Ecto neural progenitor cell (in vitro differentiated cells): ENCODE data around the gene NRROS.
"Not testable (repeated sequence)": the region's sequence is repeated elsewhere in the genome, so short reads cannot be mapped to it uniquely, and the experiment has no call there.

Source experiments
- DNase-seq: peaks from one replicate; pipeline ENCODE4 v3.0.0-alpha.2; 2018; ENCODE audit warnings: low spot score

NRROS gene

DNA sequence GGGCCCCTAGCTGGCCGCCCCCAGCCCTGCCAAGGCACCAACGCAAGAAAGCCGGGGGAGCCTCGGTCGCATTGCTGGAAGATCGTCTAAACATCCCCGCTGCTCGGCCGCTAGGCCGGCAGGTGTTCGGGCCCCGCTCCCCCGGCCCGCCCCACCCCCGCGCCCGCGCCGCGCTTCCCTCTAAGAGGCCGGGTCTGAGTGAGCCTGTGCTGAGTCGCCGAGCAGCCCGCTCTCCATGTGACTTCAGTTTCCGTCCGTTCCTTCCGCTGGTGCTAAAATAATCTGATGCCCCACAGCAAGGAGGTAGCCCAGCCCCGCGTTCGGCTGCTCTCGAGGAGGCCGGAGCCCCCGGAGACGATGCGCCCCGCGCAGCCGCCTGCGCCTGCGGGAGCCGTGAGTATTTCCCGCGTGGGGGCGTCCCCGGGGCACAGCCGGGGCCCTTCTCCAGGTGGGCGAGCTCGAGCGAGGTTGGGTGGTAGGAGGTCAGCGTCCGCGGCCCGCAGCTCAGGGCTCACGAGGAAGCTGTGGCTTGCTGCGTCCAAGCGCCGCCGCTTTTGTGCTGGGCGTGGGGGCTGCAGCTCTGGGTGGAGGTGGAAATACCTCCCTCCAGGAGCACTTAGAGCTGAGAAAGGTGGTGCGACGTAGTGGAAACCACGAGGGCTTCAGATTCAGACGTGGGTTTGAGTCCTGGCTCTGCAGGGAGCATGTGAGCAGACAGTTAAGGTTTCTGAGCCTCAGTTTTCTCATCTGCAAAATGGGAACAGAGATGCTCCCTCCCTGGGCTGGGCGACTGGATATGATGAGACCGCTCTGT is at the start of gene NRROS:
NRROS (plus strand) TSS at position 212 of the 814 bp plus-strand sequence. CDS start 14,846 bp downstream, outside the sequence.
- DNase-seq, result peak; percentile 69

DNA sequence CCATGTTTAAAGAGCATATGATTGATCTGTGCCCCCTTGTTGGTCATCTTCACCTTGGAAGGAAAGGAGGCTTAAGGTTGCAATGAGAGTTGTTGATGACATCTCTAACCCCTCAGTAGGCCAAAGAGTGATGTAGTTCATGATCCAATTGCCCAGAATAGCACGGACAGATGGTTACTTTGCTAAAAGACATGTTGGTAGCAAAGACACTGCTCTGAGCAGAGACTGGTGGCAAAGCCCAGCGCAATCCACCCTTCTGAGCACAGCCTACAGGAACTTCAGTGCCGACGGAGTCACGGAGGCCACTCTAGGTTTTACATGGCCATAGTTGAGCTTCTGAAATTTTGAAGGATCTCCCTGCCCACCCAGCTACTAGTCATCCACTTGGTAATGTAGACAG is 49.2 kb upstream of the NRROS start:
- DNase-seq, result no peak

DNA sequence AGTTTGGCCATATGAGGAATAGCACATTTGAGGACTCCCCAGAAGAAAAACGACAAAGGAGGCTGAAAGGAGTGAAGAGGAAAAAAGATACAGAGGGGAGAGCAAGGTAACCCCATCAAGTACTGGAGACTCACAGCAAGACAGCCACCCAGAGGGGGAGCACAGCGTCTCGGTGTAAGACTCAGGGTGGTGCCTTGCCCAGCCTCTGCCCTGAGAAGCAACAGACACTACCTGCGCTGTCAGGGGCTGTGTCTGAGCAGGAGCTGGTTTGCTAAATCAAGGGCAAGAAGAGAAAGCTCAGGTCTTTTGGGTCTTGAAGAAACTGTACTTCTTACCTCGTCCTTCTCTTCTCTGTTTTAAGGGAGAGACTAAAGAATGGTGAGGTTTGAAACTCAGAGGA is 43.1 kb upstream of the NRROS start:
- DNase-seq, result no peak

DNA sequence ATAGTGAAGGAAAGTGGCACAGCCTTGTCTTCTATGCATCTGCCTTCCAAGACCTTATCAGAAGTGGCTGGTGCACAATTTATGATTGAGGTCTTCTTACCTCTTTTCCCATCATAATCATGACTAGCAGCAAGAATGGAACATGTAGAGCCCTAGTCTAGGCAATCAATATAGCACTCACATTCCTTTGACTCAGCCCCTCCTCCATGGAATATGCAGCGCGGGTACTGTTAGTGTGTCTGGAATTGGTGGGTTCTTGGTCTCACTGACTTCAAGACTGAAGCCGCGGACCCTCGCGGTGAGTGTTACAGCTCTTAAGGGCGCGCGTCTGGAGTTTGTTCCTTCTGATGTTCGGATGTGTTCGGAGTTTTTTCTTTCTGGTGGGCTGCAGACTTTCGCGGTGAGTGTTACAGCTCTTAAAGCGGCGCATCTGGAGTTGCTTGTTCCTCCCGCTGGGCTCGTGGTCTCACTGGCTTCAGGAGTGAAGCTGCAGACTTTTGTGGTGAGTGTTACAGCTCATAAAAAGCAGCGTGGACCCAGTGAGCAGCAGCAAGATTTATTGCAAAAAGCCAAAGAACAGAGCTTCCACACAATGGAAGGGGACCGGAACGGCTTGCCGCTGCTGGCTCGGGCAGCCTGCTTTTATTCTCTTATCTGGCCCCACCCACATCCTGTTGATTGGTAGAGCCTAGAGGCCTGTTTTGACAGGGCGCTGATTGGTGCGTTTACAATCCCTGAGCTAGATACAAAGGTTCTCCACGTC is 41.3 kb upstream of the NRROS start:
- not testable (repeated sequence) for DNase-seq

DNA sequence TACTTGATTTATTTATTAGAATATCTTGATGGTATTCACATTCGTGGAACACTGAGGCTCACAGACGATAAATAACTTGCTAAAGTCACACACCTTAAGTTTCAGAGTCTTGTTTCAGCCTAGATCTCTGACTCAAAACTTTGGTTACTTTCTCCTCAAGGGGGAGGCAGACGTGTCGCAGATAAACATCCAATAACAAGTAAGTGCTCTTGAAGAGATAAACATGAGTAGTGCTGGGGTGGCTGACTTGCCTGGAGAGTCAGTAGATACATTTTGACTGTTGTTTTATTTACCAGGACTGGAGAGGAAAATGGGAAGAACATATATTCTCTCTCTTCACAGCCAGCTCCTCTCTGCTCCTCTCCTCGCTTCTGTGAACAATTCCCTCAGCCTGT is 39.8 kb upstream of the NRROS start:
- DNase-seq, result no peak

DNA sequence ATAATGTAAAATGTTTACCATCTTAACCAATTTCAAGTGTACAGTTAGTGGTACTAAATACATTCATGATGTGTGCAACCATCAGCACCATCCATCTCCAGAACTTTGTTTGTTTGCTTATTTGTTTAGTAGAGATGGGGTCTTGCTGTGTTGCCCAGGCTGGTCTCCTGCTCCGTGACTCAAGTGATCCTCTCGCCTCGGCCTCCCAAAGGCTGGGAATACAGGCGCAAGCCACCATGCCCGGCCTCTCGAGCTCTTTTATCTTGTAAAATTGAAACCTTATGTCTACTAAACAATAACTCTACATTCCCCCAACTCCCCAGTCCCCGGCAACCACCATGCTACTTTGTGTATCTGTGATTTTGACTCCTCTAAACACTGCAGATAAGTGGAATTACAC is 39.1 kb upstream of the NRROS start:
- no peak for DNase-seq

DNA sequence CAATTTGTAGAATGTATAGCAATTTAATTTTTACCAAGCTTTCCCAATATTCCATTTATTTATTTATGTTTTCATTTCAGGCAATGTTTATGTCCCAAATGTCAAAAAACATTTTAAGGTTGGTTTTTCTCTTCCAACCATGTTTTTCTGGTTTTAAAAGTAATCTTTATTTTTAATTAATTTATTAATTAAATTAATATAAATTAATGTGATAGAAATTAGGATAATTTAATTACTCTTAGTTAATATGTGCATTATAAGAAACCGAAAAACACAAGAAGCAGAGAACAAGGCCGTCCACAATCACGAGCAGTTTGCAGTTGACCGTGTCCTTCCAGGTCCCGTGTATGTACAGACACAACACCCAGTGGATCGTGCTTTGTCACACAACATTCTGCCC is 36.8 kb upstream of the NRROS start:
- DNase-seq, result no peak

DNA sequence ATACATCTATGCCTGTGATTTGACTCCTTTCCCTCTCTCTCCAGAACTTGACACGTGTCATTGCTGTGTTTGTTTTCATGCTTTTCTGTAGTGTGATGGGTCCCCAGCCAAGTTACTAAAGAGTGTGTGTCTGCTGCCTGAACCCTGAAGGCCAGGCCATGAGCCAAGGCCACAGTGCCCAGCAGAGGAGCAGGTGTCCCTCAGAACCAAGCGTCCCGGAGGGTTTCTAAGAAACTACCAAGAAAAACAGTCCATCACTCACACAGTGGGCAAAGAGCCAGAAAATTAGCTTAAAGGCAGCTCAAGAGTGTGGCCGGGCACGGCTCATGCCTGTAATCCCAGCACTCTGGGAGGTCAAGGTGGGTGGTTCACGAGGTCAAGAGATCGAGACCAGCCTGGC is 35.8 kb upstream of the NRROS start:
- no peak for DNase-seq

DNA sequence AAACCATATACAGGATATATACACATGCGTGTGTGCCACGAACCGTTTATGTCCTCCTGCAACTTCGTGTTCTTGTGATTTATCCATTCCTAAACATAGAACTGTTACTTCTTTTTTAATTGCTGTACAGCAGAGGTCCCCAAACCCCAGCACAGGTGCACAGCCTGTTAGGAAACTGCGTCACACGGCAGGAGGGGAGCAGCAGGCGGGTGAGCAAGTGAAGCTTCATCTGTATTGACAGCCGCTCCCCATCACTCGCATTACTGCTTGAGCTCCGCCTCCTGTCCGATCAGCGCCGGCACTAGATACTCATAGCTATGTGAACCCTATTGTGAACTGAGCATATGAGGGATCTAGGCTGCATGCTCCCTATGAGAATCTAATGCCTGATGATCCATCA is 34.9 kb upstream of the NRROS start:
- peak; percentile 30 for DNase-seq

DNA sequence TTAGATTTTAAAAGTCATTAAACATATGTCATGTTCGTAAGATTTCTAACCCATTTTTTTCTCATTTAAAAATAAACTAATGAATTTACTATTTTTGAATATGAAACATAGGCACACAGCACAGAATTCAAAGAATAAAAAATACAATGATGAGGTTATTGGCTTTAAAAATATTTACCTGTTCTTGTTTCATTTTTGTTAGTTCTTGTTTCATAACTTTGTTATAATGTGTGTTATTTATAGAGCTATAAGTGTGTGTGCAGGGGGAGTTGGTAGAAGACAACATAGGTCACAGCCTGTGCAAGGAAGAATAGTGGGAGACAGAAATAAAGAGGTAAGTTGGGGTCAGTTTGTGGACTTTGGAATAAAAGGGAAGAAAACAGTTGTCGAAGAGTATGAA is 30.8 kb upstream of the NRROS start:
- no peak for DNase-seq

DNA sequence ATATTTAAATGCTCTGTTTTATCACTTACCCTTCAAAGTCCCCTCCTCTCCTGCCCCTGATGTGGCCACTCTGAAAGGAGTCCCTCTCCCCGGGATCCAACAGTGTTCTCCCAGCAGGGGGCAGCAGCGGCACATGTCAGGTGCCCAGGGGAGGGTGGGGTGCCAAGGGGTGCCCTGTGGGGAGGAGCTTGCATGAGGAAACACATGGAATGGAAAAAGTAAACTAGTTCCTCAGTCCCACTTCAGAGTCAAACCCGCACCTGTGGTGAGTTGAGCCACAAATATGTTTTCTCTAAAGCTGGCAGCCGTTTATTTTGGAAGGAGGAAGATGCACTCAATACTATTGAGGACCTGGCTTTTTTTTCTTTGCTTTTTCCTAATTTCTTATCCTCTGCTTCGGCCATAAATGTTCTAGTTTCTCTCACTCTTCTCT is 30.1 kb upstream of the NRROS start:
- DNase-seq, result peak; percentile 94

DNA sequence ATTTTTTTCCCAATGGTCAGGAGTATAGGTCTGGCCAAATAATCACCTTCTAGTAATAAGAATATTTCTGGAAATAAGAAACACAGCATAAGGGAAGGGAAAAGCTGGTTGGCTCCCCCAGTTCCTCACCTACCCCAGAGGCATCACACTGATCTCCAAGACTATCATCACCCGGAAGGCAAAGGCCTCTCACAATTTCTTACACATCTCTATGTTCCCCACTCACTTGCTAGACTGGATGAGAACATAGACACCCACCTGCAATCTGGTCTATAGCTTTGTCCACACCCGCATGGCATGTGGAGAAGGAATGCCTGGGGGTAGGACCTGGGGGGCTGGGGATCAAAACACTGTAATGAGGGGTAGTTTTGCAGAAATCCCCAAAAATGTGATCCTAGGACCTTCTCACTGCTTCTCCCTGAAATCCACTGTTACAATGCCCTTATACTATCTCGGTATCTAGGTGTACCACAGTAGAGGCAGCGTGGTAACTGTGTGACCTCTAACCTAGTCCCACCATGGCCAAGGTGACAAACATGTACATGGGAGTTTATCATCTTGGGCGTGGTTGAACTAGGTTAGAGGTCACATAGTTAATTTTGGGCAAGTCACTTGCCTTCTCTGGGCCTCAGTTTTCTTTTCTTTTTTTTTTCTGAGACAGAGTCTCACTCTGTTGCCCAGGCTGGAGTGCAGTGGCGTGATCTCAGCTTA is 29.5 kb upstream of the NRROS start:
- DNase-seq, result no peak

DNA sequence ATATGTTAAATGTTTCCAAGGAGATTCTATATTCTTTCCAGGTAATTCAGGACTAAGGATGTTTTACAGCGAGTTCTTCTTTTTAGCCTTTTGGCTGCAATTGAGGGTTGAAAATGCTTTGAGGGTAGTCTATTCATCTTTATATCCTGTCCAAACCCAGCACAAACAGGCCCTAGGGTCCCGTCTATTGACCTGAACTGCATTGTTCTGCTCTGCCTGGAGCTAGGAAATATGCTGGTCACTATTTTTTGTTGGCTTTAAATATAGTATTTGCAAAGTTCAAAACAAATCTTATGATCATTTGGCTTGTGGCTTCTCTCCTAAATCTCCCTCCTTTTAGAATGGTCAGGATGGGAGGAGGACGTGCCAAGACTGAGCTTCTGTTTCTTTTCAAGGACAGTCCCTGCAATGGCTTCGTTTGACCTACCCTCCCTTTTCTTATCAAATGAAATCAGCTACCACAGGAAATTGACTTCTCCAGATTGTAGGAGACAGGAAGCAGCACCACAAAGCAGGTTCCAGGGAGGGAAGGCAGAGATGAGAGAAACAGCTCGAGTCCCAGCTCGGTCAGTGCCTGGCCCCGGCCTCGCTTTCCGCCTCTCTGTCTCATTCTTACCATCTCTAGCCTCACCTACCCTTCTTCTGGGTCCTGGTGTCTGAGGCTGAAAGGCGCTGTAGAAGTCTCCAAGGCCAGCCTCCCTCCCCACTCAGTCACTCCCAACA is 27.6 kb upstream of the NRROS start:
- no peak for DNase-seq

DNA sequence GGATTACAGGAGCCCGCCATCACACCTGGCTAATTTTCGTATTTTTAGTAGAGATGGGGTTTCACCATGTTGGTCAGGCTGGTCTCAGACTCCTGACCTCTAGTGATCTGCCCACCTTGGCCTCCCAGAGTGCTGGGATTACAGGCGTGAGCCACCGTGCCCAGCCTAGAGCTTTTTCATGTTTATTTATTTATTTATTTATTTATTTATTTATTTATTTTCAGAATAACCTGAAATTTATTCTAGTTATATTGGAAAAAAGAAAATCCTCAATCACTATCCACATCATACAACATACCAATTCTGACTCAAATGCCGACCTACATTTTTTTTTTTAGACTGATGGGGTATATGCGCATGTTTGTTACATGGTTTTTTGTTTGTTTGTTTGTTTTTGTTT is 24.3 kb upstream of the NRROS start:
- DNase-seq, result not testable (repeated sequence)

DNA sequence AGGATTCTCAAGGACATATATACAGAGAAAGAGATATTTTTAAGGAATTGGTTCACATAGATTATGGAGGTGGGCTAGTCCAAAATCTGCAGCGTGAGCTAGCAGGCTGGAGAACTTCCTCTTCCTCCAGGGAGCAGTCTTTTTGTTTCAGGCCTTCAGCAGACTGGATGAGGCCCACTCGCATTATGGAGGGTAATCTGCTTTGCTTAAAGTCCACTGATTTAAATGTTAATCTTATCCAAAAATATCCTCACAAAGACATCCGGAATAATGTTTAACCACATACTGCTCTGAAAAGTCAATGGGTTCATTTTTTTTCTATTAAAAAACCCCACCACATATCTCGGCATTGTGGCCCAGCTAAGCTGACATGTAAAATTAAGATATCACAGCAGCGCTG is 22.2 kb upstream of the NRROS start:
- no peak for DNase-seq

DNA sequence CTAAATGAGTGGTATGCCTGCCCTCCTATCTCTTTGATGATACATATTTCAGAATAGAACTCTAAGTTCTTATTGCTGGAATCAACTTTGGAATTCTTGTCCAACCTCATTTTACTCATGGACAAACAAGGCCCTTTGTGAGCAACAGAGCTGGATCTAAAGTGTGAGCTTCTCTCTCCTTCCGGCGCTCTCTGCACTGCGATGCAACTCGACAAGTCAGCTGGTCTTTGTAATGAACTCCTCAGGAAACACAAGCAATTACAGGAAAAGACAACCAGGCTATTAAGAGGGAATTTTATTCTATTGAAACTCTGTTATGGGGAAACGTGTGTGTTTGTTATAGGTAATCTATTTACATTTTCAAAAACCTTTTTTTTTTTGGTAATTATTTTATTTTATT is 20.3 kb upstream of the NRROS start:
- no peak for DNase-seq

DNA sequence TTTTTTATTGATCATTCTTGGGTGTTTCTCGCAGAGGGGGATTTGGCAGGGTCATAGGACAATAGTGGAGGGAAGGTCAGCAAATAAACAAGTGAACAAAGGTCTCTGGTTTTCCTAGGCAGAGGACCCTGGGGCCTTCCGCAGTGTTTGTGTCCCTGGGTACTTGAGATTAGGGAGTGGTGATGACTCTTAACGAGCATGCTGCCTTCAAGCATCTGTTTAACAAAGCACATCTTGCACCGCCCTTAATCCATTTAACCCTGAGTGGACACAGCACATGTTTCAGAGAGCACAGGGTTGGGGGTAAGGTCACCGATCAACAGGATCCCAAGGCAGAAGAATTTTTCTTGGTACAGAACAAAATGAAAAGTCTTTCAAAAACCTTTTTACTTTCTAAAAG is 19.9 kb upstream of the NRROS start:
- DNase-seq, result not testable (repeated sequence)

DNA sequence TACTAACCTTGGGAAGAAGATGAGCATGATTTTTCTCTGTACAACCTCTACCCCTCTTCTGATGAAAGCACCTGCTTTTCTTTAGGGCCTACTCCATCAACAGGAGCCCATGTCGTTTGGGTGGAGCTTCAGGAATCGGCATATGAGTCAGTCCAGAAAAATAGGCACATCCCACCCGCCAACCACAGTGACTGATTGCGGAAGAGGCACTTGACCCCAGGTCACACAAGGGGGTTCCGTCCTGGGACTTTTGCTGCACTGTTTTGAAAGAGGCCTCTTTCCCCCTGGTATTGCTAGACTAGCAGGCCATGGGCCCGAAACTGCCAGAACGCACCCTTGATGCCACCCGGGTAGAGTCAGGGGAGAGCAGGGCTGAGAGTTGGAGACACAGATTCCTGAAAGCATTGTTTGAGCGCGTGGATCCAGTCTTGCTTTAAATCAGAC is 19.3 kb upstream of the NRROS start:
- no peak for DNase-seq

DNA sequence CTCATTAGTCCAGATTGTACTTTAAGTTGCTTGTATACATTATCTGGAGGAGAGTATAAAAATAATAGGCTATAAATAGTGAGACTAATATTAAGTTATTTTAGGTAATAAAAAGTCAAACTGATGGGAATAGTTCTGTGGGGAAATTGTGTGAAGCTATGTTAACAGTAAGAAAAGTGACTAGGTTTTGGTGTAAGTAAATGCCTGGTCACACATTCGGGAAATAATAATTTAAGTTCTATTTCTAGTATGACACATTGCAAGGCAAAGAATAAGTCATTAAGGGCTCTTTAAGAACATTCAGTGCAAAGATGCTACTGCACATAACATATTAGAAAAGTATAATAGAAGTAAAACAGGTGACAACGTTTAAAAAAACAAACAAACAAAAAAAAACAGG is 18.8 kb upstream of the NRROS start:
- DNase-seq, result no peak

DNA sequence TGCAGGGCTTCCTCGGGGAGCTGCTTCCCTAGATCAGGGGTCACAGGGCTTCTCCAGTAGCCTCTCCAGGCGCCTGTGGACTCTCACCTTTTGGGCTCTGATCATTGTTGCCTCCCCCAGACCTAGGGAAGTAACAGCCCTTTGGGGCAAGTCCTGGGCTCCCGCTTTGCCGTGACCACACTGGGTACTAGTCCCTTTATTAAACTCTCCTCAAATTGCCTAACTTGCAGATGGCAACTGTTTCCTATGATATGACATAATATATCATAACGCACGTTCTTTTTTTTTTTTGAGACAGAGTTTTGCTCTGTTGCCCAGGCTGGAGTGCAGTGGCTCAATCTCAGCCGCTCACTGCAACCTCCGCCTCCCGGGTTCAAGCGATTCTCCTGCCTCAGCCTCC is 17.9 kb upstream of the NRROS start:
- DNase-seq, result no peak

DNA sequence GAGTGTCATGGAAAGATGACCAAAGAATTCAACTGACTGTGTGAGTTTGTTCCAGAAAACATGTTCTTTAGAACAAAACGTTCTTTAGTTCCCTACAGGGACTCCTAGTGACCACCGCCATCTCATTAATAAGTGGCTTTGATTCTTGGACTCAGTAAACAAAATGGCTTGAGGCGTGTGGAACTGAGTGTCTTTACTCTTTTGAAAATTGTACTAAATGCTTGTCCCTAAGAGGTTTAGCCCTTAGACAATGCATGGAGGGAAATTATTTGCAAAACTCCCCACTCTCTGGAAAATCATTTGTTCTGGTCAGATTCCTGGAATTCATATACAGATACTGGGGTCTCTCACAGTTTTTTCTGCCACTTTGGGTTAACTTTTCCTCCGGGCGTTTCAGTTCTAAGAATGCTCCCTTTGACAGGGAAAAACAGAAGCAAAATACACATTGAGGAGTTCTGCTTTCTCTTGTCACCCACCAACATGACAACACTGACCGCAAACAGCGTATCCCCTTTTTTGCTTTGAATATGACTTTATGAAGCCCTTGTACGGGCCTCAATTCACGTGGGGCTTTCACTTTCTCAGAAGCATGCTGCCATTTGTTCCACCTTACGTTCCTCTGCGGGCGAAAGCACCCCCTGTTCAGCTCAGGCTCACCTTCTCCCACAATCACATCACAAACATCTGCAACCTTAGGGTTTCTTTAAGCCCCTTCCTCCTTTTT is 15.3 kb upstream of the NRROS start:
- DNase-seq, result no peak
